ENCODE data around the gene LRP2BP. TPM values are rescaled to one million over a fixed set of nuclear protein-coding genes. Genes with fewer than 3 reads are reported as not detected.
A peak's percentile ranks its signal among the peaks of the same experiment; 100 is the strongest.
"Not testable (repeated sequence)": the region's sequence is repeated elsewhere in the genome, so short reads cannot be mapped to it uniquely, and the experiment has no call there.

The LRP2BP gene
- total and polyA plus RNA-seq, 5 donors from 2014 or later, result 0.54 to 3.5 (median 1.0) TPM

GRCh38 chr4:185318679-185319078, 77.0 kb downstream of the LRP2BP start:
- H3K4me3 ChIP-seq (ENCODE audit: low read depth, low read length), result no peak overlapping the region
- DNase-seq (peak in 1 of 3 donors; percentile 76), ATAC-seq (ENCODE audit: low read depth in 2 of 2) (no peak)
- H3K36me3 ChIP-seq (ENCODE audit: control insufficient read depth, insufficient read depth, low read length), result peaks cover 5% of the 10 kb centered on the region
- Mint-ChIP-seq H3K27ac (peak overlapping the region in 1 of 3 donors; percentile 41), H3K36me3 (peaks cover 51% of the 10 kb centered on the region), H3K9me3 (peaks cover 0 to 4% (median 0%) of the 10 kb centered on the region in 7 donors), H3K4me1 (peaks cover 0 to 15% (median 6%) of the 10 kb centered on the region in 4 donors), H3K4me3 (no peak overlapping the region), H3K27me3 (no peaks in the 10 kb centered on the region)
- H3K27me3 ChIP-seq (ENCODE audit: control insufficient read depth, insufficient read depth, low read length), result no peaks in the 10 kb centered on the region
- no peaks in the 10 kb centered on the region for H3K4me1 ChIP-seq (ENCODE audit: control insufficient read depth, insufficient read depth, low read length, poor library complexity, severe bottlenecking)
- H3K27ac ChIP-seq (ENCODE audit: insufficient read depth, low read length, poor library complexity, severe bottlenecking), result no peak overlapping the region
- H3K9me3 ChIP-seq (ENCODE audit: control insufficient read depth in 2 of 2, low read length in 2 of 2), result no peaks in the 10 kb centered on the region

- Histone ChIP-seq H3K4me1 (ENCODE audit: control insufficient read depth, insufficient read depth, low read length, poor library complexity, severe bottlenecking) (no peaks in the 10 kb centered on the region), H3K36me3 (ENCODE audit: control insufficient read depth, insufficient read depth, low read length) (peaks cover 8% of the 10 kb centered on the region), H3K4me3 (ENCODE audit: low read depth, low read length) (no peak overlapping the region), H3K27me3 (ENCODE audit: control insufficient read depth, insufficient read depth, low read length) (no peaks in the 10 kb centered on the region), H3K9me3 (ENCODE audit: control insufficient read depth in 2 of 2, low read length in 2 of 2) (no peaks in the 10 kb centered on the region), H3K27ac (ENCODE audit: insufficient read depth, low read length, poor library complexity, severe bottlenecking) (no peak overlapping the region)
- no peaks in the 10 kb centered on the region for H3K27me3 Mint-ChIP-seq
- no peak for ATAC-seq (ENCODE audit: low read depth in 2 of 2)
- H3K4me1 Mint-ChIP-seq, result peaks cover 0 to 15% (median 6%) of the 10 kb centered on the region in 4 donors
- H3K9me3 Mint-ChIP-seq, result peaks cover 0 to 4% (median 0%) of the 10 kb centered on the region in 7 donors
- no peak for DNase-seq
- peaks cover 55% of the 10 kb centered on the region for H3K36me3 Mint-ChIP-seq
- H3K4me3 Mint-ChIP-seq, result no peak overlapping the region
- H3K27ac Mint-ChIP-seq, result peak overlapping the region in 1 of 3 donors; percentile 12
Measured at GRCh38 chr4:185317880-185318279, 77.8 kb downstream of the LRP2BP start.

- ATAC-seq (ENCODE audit: low read depth in 2 of 2); H3K27me3 Mint-ChIP-seq; H3K4me3 Mint-ChIP-seq; H3K27me3 ChIP-seq (ENCODE audit: control insufficient read depth, insufficient read depth, low read length); H3K27ac ChIP-seq (ENCODE audit: insufficient read depth, low read length, poor library complexity, severe bottlenecking); DNase-seq; H3K4me3 ChIP-seq (ENCODE audit: low read depth, low read length); H3K36me3 ChIP-seq (ENCODE audit: control insufficient read depth, insufficient read depth, low read length); H3K9me3 ChIP-seq (ENCODE audit: control insufficient read depth in 2 of 2, low read length in 2 of 2); H3K9me3 Mint-ChIP-seq; H3K4me1 ChIP-seq (ENCODE audit: control insufficient read depth, insufficient read depth, low read length, poor library complexity, severe bottlenecking): not testable (repeated sequence)
- Mint-ChIP-seq H3K27ac (peak overlapping the region in 1 of 3 donors; percentile 12), H3K36me3 (peaks cover 58% of the 10 kb centered on the region), H3K4me1 (peaks cover 0 to 15% (median 6%) of the 10 kb centered on the region in 4 donors)
Measured at GRCh38 chr4:185317462-185317861, 78.3 kb downstream of the LRP2BP start.

Other genes starting within 250 kb of the LRP2BP start
- 28.3 TPM for gene CFAP97, start 191.9 kb downstream of the LRP2BP start, total RNA-seq
- 10 to 100 TPM; 68.6 to 87.1 (median 80.2) TPM for gene CFAP97, start 191.9 kb downstream of the LRP2BP start, polyA plus RNA-seq
- gene SNX25, start 186.3 kb downstream of the LRP2BP start, total RNA-seq, result 22.2 TPM
- gene SNX25, start 186.3 kb downstream of the LRP2BP start, polyA plus RNA-seq, result 1 to 10 TPM; 3.7 to 8.6 (median 7.0) TPM
- gene ANKRD37, start 917 bp upstream of the LRP2BP start, total RNA-seq, result 31.0 TPM
- gene ANKRD37, start 917 bp upstream of the LRP2BP start, polyA plus RNA-seq, result 10 to 100 TPM in 3 of 4 donors, 1 to 10 TPM in 1; 8.8 to 14.3 (median 11.2) TPM
- 18.2 TPM for gene UFSP2, start 30.0 kb upstream of the LRP2BP start, total RNA-seq
- 10 to 100 TPM; 39.8 to 45.3 (median 44.0) TPM for gene UFSP2, start 30.0 kb upstream of the LRP2BP start, polyA plus RNA-seq
- not detected for gene CCDC110, start 75.8 kb upstream of the LRP2BP start, total RNA-seq
- under 1 TPM in 2 of 4 donors, not detected in 2; 0.18 to 0.47 TPM for gene CCDC110, start 75.8 kb upstream of the LRP2BP start, polyA plus RNA-seq
- not detected for gene PDLIM3, start 139.6 kb upstream of the LRP2BP start, total RNA-seq
- not detected for gene PDLIM3, start 139.6 kb upstream of the LRP2BP start, polyA plus RNA-seq

All from CD4-positive, CD25-positive, alpha-beta regulatory T cell (primary cell).